ENCODE measurements around the gene LDLRAD4.

The LDLRAD4 gene

DNA sequence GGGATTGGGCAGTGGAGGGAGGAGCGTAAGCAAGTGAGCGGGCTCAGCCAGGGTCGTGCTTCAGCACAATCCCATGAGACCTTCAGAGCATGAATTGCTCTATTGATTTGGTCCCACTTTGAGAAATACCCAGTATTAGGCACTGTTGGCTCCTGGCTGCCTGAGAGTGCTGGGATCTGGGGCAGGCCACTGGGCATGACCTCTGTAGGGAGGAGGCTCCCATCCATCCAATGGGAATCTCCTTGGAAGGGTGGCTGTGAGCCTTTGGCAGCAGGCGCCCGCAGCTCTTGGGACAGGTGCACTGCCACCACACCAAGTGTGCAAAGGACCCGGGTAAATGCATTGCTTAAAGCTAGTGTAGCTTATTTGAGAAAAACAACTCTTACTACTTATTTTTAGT is 137.5 kb downstream of the LDLRAD4 start:
- TF ChIP-seq, protein P1, sequence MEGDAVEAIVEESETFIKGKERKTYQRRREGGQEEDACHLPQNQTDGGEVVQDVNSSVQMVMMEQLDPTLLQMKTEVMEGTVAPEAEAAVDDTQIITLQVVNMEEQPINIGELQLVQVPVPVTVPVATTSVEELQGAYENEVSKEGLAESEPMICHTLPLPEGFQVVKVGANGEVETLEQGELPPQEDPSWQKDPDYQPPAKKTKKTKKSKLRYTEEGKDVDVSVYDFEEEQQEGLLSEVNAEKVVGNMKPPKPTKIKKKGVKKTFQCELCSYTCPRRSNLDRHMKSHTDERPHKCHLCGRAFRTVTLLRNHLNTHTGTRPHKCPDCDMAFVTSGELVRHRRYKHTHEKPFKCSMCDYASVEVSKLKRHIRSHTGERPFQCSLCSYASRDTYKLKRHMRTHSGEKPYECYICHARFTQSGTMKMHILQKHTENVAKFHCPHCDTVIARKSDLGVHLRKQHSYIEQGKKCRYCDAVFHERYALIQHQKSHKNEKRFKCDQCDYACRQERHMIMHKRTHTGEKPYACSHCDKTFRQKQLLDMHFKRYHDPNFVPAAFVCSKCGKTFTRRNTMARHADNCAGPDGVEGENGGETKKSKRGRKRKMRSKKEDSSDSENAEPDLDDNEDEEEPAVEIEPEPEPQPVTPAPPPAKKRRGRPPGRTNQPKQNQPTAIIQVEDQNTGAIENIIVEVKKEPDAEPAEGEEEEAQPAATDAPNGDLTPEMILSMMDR (IDR thresholded peaks at IDR 0.05): no peak

DNA sequence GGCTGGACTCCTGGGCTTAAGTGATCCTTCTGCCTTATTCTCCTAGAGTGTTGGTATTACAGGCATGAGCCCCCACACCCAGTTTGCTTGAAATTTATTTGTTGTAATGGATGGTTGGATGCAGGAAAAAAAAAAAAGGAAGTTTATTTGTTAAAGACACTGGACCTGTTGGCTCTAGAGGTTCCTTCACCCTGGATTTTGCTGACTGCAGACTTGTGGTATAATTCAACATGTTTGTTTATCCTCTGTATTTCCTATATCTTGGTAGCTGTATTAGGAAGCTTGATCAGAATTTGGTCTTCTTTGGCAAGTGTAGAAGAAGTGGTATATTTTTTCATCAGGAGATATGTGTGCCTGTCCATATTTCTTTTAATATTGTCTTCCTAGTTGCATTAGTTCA is 138.7 kb downstream of the LDLRAD4 start:
- TF ChIP-seq, protein P1 (IDR thresholded peaks at IDR 0.05): no peak

DNA sequence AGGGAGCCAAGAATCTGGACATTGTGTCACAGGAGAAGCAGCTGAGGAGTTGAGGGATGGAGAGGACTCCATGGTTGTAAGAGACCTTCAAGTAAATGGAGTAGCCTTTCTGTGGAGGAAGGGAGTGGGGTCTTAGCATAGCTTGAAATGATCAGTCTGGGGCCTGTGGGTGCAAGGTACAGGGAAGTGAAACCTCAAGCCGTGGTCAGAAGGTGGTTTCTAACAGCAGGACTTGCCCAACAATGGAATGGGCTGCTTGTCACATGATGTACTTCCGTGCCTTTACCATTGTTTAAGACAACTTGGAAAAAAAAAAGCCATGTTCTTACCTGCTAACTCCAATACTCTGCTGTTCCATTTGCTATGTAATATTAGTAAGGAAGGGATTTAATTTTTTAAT is 140.7 kb downstream of the LDLRAD4 start:
- TF ChIP-seq, protein P1 (IDR thresholded peaks at IDR 0.05): no peak

DNA sequence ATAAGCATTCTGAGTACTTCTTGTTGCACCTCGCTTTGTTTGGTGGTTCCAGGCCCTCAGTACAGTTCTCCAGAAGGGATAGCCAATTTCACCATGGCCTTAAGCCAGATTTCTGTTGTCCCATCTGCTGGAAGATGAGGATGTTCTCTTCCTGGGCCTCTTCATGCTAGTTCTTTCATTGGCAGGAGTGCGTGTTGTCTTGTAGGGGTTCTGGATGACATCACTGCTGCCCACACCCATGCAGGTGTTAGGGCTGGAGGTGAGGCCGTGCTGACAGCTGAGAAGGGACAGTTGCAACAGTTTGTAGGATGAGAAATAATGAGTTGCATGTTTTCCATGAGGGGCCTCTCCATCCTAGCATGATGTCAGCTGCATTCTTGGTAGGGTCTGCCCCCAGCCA is 142.9 kb downstream of the LDLRAD4 start:
- TF ChIP-seq, protein P1 (IDR thresholded peaks at IDR 0.05): no peak

DNA sequence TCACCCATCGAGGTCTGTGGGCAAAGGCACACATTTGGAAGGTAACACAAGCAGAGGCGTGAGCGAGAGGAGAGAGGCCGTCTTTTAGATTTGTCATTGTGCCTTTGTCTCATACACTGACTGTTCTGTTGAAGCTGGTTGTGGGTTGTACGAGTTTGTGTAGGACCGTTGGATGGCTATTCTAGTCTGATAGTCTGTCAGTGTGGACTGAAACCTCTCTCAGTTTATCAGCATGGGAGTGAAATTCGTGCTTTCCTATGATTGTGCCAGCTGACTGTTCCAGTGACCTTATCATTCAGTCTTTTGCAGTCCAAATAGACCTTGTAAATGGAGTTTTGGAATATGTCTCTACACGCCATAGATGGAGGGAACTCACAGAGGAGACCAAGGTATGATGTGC is 143.5 kb downstream of the LDLRAD4 start:
- TF ChIP-seq, protein P1 (IDR thresholded peaks at IDR 0.05): no peak

DNA sequence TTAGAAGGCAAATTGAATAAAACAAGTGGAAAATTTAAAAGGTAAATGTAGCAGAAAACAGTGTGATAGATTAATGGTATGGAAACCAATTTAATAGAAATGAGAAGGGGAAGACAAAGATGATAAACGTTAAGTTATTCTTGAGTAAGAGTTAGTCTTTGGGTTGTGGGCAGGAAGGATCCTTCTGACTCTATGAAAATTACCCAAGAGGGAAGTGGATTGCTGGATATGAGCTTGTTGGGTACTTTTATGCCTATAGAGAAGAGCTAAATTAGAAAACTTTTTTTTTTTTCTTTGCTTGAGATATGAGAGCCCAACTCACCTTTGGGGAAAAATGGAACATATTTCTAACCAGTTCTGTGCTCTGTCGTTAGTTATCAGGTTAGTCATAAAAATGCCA is 144.0 kb downstream of the LDLRAD4 start:
- TF ChIP-seq, protein P1 (IDR thresholded peaks at IDR 0.05): no peak

DNA sequence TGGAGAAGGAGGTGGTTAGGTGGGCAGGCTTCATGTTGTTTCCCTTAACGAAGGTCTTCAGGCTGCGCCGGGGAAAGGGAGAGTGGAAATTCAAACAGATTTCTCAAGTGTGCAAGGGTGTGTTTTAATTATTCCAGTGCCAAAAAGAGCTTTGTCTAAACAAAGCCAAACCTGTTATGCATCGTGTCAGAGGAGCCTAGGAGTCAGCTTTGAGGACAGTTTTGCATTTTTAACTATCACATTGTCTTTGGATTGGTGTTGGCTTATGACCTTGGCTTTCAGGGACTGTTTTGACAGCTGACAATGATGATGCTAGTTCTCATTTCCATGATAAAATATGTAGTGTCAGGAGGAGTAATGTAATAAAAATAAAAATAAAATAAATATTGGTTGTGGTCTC is 144.8 kb downstream of the LDLRAD4 start:
- TF ChIP-seq, protein P1 (IDR thresholded peaks at IDR 0.05): no peak

DNA sequence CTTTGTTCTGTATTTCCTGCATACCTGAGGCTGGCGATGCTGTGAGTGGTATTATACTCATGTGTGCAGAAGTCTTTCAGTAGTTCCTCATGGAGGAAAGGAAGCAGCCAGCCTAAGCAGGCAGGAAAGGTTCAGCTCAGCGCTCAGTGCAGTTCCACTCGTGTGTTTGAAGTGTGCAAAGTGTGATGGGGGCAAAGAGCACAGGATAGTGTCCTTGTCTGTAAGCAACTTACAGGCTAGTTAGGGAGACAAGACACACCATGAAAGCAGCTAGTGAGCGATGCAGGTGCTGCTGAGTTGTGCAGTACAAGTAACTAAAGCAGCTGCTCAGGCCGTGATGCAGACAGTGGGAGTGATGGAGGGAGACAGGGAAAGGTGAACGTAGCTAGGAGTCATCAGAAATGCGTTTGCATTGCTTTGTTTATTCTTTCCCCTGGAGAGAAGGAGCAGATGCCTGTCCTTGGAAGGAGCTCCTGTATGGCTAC is 146.2 kb downstream of the LDLRAD4 start:
- TF ChIP-seq, protein P1 (IDR thresholded peaks at IDR 0.05): no peak
